Fibroblast of lung (primary cell): ENCODE results near the gene ULBP2. TPM values are rescaled to one million over a fixed set of nuclear protein-coding genes. Genes with fewer than 3 reads are reported as not detected.
"Not testable (repeated sequence)": the region's sequence is repeated elsewhere in the genome, so short reads cannot be mapped to it uniquely, and the experiment has no call there.

ENCODE experiments used
- DNase-seq, 2 donors: peaks; one replicate each; pipeline versions ENCODE4 v3.0.0 to v3.0.0-alpha.2; 2010; ENCODE audit warnings: low read depth in 2 of 2
- H2AFZ ChIP-seq: 2 replicates; pipeline ENCODE4 v1.5.1; 2012; ENCODE audit warnings: low read length, control low read depth, inconsistent platforms
- H3K27ac ChIP-seq: 2 replicates; pipeline ENCODE4 v1.5.1; 2011; ENCODE audit warnings: low read length, control low read depth; ENCODE audit not compliant: insufficient read depth
- H3K27me3 ChIP-seq: 2 replicates; pipeline ENCODE4 v1.5.1; 2011; ENCODE audit warnings: mild to moderate bottlenecking, low read length; ENCODE audit not compliant: control insufficient read depth, insufficient read depth
- H3K36me3 ChIP-seq: 2 replicates; pipeline ENCODE4 v1.5.1; 2011; ENCODE audit warnings: low read length; ENCODE audit not compliant: control insufficient read depth, insufficient read depth
- H3K4me1 ChIP-seq: 2 replicates; pipeline ENCODE4 v1.5.1; 2011; ENCODE audit warnings: low read length; ENCODE audit not compliant: control insufficient read depth, insufficient read depth; ENCODE audit errors: extremely low read depth
- H3K4me2 ChIP-seq: 2 replicates; pipeline ENCODE4 v1.5.1; 2011; ENCODE audit warnings: low read length, control low read depth; ENCODE audit not compliant: insufficient read depth; ENCODE audit errors: extremely low read depth
- H3K4me3 ChIP-seq, 4 experiments: fragments of 200-600 bp in 1 of 4; sonication (generic) in 1 of 4; replicated peaks in 1 of 4; 2 replicates each; pipeline ENCODE4 v1.5.1; 2011 to 2016; ENCODE audit warnings: low read length in 4 of 4, low read depth in 3 of 4, mild to moderate bottlenecking in 3 of 4, control low read depth in 2 of 4, inconsistent platforms in 1 of 4, mixed read lengths in 1 of 4; ENCODE audit not compliant: insufficient read depth in 1 of 4; ENCODE audit errors: control extremely low read depth in 1 of 4
- H3K79me2 ChIP-seq: 2 replicates; pipeline ENCODE4 v1.5.1; 2012; ENCODE audit warnings: mild to moderate bottlenecking, low read length, inconsistent platforms; ENCODE audit not compliant: control insufficient read depth, insufficient read depth
- H3K9ac ChIP-seq: 2 replicates; pipeline ENCODE4 v1.5.1; 2011; ENCODE audit warnings: mild to moderate bottlenecking, low read length, control low read depth; ENCODE audit not compliant: insufficient read depth
- H3K9me3 ChIP-seq: 2 replicates; pipeline ENCODE4 v1.5.1; 2012; ENCODE audit warnings: low read depth, low read length; ENCODE audit not compliant: control insufficient read depth, insufficient read depth
- H4K20me1 ChIP-seq: 2 replicates; pipeline ENCODE4 v1.5.1; 2011; ENCODE audit warnings: low read length; ENCODE audit not compliant: control insufficient read depth, insufficient read depth; ENCODE audit errors: extremely low read depth
- EZH2 ChIP-seq: IDR thresholded peaks from 2 replicates; pipeline ENCODE4 v1.5.1; 2012; ENCODE audit warnings: low read length, control low read depth, mild to moderate bottlenecking; ENCODE audit errors: missing control alignments
- polyA plus RNA-seq, 2 donors: library from polyadenylated mRNA; depleted of rRNA in 1 of 2; stranded (reverse) in 1 of 2; unstranded in 1 of 2; fragments of >200 nt; gene quantifications; 2 replicates each; pipeline ENCODE4 v1.2.1, GENCODE V29; 2011 to 2012; ENCODE audit warnings: missing spikeins in 1 of 2
- total RNA-seq: library from RNA; depleted of rRNA; stranded (reverse); fragments of >200 nt; gene quantifications from 2 replicates; pipeline ENCODE4 v1.2.1, GENCODE V29; 2014

ULBP2 gene
- total and polyA plus RNA-seq, 2 donors (not counting 1 experiment from before 2014, with no cell fraction given), result 1.8 to 6.9 TPM

- not testable (repeated sequence) for H3K9ac ChIP-seq, H3K27ac ChIP-seq, H4K20me1 ChIP-seq, H3K79me2 ChIP-seq, H3K4me3 ChIP-seq, H3K9me3 ChIP-seq, H3K36me3 ChIP-seq, DNase-seq, H3K4me1 ChIP-seq, H2AFZ ChIP-seq
- H3K4me2 ChIP-seq, result peak overlapping the region; percentile 25
- peaks cover 41% of the 10 kb centered on the region for H3K27me3 ChIP-seq
- TF ChIP-seq EZH2, result peak; percentile 39
Observed at GRCh38 chr6:149954328-149954983, 12.6 kb downstream of the ULBP2 start.

GRCh38 chr6:149954984-149955653 is 13.3 kb downstream of the ULBP2 start:
- not testable (repeated sequence) for H4K20me1 ChIP-seq, H3K4me3 ChIP-seq, H3K36me3 ChIP-seq, H3K4me2 ChIP-seq, DNase-seq, H3K79me2 ChIP-seq, H3K9ac ChIP-seq, H2AFZ ChIP-seq, H3K27ac ChIP-seq, H3K9me3 ChIP-seq, H3K4me1 ChIP-seq
- peaks cover 41% of the 10 kb centered on the region for H3K27me3 ChIP-seq

GRCh38 chr6:149955654-149956317 is 14.0 kb downstream of the ULBP2 start:
- not testable (repeated sequence) for H3K36me3 ChIP-seq, H3K9me3 ChIP-seq, H2AFZ ChIP-seq, H3K4me2 ChIP-seq, H3K4me1 ChIP-seq, H3K79me2 ChIP-seq, H4K20me1 ChIP-seq, H3K27ac ChIP-seq, H3K4me3 ChIP-seq, H3K9ac ChIP-seq, DNase-seq
- peaks cover 44% of the 10 kb centered on the region for H3K27me3 ChIP-seq

GRCh38 chr6:149958124-149958523 is 16.3 kb downstream of the ULBP2 start:
- H3K9ac ChIP-seq, H3K27ac ChIP-seq, H3K9me3 ChIP-seq, H2AFZ ChIP-seq, H4K20me1 ChIP-seq, H3K4me3 ChIP-seq, H3K4me2 ChIP-seq, H3K36me3 ChIP-seq, H3K4me1 ChIP-seq, DNase-seq, H3K79me2 ChIP-seq: not testable (repeated sequence)
- H3K27me3 ChIP-seq, result peaks cover 28% of the 10 kb centered on the region

GRCh38 chr6:149959806-149960205 is 18.0 kb downstream of the ULBP2 start:
- not testable (repeated sequence) for H3K4me3 ChIP-seq, H2AFZ ChIP-seq, H3K36me3 ChIP-seq, H3K4me2 ChIP-seq, H3K4me1 ChIP-seq, H3K9me3 ChIP-seq, DNase-seq, H3K79me2 ChIP-seq, H4K20me1 ChIP-seq, H3K9ac ChIP-seq, H3K27ac ChIP-seq
- peaks cover 30% of the 10 kb centered on the region for H3K27me3 ChIP-seq
